ENCODE data around the gene ZNF134.

The ZNF134 gene

GRCh38 chr19:57641715-57642234 lies 27.7 kb downstream of the ZNF134 start:
- DNase-seq = no peak

GRCh38 chr19:57642396-57643046 lies 28.5 kb downstream of the ZNF134 start:
- no peak for DNase-seq

- no peak for DNase-seq
These were observed 29.7 kb downstream of the ZNF134 start for GRCh38 chr19:57643734-57644133.

GRCh38 chr19:57648331-57649003 lies 34.4 kb downstream of the ZNF134 start:
- no peak for DNase-seq

- DNase-seq = no peak
These were observed 37.6 kb downstream of the ZNF134 start for GRCh38 chr19:57651654-57651996.

- no peak for DNase-seq
These were observed 39.6 kb downstream of the ZNF134 start for GRCh38 chr19:57653689-57654088.

- DNase-seq = no peak
These were observed 41.4 kb downstream of the ZNF134 start for GRCh38 chr19:57655443-57655842.

- DNase-seq = no peak
These were observed 42.3 kb downstream of the ZNF134 start for GRCh38 chr19:57656346-57656745.

GRCh38 chr19:57664269-57665127 lies 50.5 kb downstream of the ZNF134 start:
- DNase-seq = no peak

- no peak for DNase-seq
These were observed 51.3 kb downstream of the ZNF134 start for GRCh38 chr19:57665261-57665806.

- no peak for DNase-seq
These were observed 53.2 kb downstream of the ZNF134 start for GRCh38 chr19:57667228-57667627.

GRCh38 chr19:57668635-57669034 lies 54.6 kb downstream of the ZNF134 start, which contains the start of gene ZSCAN4:
Gene ZSCAN4 (plus strand): TSS chr19:57668935. CDS start chr19:57676146, 7,211 bp downstream.
- no peak for DNase-seq

- DNase-seq = no peak
These were observed 57.3 kb downstream of the ZNF134 start for GRCh38 chr19:57671124-57671895.

- DNase-seq = no peak
These were observed 58.4 kb downstream of the ZNF134 start for GRCh38 chr19:57672466-57672865.

All from NCI-H1048 (cell line).